ENCODE results near the gene GSN. TPM values are rescaled to one million over a fixed set of nuclear protein-coding genes. Genes with fewer than 3 reads are reported as not detected.

Gene GSN
- total and polyA plus RNA-seq, 2 experiments from 2014 or later: 268 to 310 TPM

DNA sequence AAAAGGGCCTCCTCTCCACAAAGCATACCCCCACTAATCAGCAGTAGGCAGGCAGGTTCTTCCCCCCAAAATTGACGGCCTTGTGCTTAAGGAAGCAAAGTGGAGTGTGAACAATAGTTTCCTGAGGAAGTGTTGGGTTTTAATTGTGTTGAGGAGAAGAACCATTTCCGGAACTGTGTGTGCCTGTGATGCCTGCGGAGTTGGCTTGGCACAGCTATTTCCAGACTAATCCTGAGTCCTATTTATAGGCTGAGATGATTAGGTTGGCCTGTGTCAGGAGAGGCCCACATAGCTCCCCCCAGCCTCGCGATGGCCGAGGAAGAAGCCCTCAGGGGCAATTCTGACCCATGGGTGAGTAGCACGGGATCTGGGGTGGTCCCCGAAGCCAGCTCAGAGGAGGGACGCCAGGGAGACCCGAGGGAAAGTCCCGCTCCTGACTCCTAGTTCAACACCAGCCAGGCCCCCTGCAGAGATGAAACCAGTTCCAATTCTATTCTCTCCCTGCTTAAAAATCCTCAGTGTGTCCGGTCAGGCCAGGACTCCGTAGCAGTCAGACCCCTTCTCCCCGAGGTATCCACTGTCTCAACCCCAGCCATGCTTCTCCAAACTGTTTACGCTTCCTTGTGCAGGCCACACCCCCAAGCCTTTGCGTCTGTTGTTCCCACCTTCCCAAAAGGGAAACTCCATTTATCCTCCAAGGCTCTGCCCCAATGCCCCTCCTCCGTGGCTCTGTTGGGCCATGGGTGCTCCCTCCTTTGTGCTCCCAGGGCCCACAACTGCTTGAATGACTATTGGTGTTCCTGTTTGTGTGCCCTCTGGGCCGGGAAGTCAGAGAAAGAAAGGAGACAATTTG is 18.1 kb downstream of the GSN start:
- DNase-seq (ENCODE audit: low read depth in 1 of 2, low spot score in 1 of 2): peak; percentile 67 to 79
- H3K27me3 ChIP-seq: no peaks in the 10 kb centered on the region
- H3K4me1 ChIP-seq (ENCODE audit: low read depth): peaks cover 65% of the 10 kb centered on the region
- peak overlapping the region; percentile 94 for H3K27ac ChIP-seq
- TF ChIP-seq CTCF (IDR thresholded peaks at IDR 0.05; ENCODE audit: low read depth, low read length): no peak
- H3K36me3 ChIP-seq: no peaks in the 10 kb centered on the region
- H3K4me3 ChIP-seq: no peak overlapping the region
- no peaks in the 10 kb centered on the region for H3K9me3 ChIP-seq (ENCODE audit: low read depth)

DNA sequence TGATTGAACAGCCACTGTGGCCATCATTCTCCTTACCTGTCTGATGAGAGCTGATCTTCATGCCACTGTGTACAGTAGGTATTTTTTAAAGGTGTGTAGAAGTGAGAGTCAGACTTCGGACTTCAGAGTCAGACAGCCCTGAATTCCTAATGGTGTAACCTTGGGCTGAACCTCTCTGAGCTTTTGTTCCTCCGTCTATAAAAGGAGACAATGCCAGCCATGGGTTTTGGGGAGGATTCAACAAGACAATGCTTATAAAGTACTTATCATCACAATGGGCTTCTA is 18.7 kb downstream of the GSN start:
- Histone ChIP-seq H3K4me3 (no peak overlapping the region), H3K27ac (peak overlapping the region; percentile 94), H3K4me1 (ENCODE audit: low read depth) (peaks cover 59% of the 10 kb centered on the region), H3K9me3 (ENCODE audit: low read depth) (no peaks in the 10 kb centered on the region), H3K36me3 (no peaks in the 10 kb centered on the region), H3K27me3 (no peaks in the 10 kb centered on the region)
- DNase-seq (ENCODE audit: low read depth in 1 of 2, low spot score in 1 of 2): no peak
- TF ChIP-seq CTCF (IDR thresholded peaks at IDR 0.05; ENCODE audit: low read depth, low read length): no peak

DNA sequence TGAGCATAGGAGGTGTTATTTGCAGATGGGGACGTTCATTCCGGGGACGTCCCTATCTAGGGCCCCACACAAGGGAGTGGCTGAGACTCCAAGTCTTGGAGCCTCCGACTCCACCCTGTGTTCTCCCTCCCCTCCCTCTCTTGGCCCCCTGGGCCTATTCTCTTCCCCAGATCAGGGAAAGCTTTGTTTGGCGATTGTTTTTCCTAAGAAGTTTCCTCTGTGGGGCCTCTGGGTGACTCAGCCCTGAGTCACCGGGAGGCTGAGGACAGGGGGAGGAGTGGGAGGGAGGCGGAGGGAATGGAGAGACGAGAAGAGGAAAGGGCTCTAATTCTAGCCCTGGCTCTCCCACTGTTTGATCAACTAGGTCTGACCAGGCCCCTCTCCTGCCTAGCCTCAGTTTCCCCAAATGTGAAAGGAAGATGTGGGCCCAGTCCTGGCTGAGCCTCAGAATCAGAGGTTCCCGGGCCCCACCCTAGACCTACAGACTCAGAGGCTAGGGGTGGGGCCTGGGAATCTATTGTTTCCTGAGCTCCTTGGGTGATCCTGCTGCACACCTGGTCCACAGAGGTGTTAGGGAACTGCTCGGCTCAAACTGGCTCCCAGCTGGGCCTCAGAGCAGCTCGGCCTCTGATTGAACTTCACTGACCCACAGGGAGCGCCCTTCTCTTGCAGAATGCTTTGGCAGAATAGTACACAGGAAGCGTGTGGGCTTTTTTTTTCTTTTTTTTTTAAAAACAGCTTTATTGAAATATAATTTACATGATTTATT is 19.2 kb downstream of the GSN start:
- peaks cover 56% of the 10 kb centered on the region for H3K4me1 ChIP-seq (ENCODE audit: low read depth)
- H3K4me3 ChIP-seq: no peak overlapping the region
- no peaks in the 10 kb centered on the region for H3K36me3 ChIP-seq
- H3K27ac ChIP-seq: peak overlapping the region; percentile 94
- peak; percentile 34 for TF ChIP-seq CTCF (IDR thresholded peaks at IDR 0.05; ENCODE audit: low read depth, low read length)
- no peaks in the 10 kb centered on the region for H3K27me3 ChIP-seq
- DNase-seq (ENCODE audit: low read depth in 1 of 2, low spot score in 1 of 2): peak; percentile 60 to 97
- H3K9me3 ChIP-seq (ENCODE audit: low read depth): no peaks in the 10 kb centered on the region

DNA sequence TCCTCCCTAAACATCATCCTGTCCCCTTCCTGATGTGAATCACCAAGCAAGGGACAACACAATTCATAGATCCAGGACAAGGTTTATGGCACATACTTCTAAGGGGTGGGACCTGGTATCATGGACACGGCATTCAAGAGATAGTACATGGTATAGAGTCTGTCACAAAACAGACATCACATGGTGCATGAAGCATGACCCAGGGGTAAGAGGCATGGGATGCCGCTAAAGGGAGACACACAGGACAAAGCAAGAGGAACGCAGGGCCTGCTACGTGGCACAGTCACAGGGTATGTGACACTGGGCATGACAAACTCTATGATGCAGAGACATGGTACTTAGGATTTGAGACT is 20.7 kb downstream of the GSN start:
- peak overlapping the region; percentile 94 for H3K27ac ChIP-seq
- H3K27me3 ChIP-seq: no peaks in the 10 kb centered on the region
- H3K4me3 ChIP-seq: no peak overlapping the region
- no peak for DNase-seq (ENCODE audit: low read depth in 1 of 2, low spot score in 1 of 2)
- no peaks in the 10 kb centered on the region for H3K36me3 ChIP-seq
- peaks cover 56% of the 10 kb centered on the region for H3K4me1 ChIP-seq (ENCODE audit: low read depth)
- no peaks in the 10 kb centered on the region for H3K9me3 ChIP-seq (ENCODE audit: low read depth)
- no peak for TF ChIP-seq CTCF (IDR thresholded peaks at IDR 0.05; ENCODE audit: low read depth, low read length)

GRCh38 chr9:121289026-121289771 is 21.2 kb downstream of the GSN start:
- Histone ChIP-seq H3K4me1 (ENCODE audit: low read depth) (peaks cover 54% of the 10 kb centered on the region), H3K27me3 (no peaks in the 10 kb centered on the region), H3K36me3 (no peaks in the 10 kb centered on the region), H3K27ac (peak overlapping the region; percentile 94), H3K9me3 (ENCODE audit: low read depth) (no peaks in the 10 kb centered on the region), H3K4me3 (no peak overlapping the region)
- TF ChIP-seq CTCF (IDR thresholded peaks at IDR 0.05; ENCODE audit: low read depth, low read length): no peak
- peak; percentile 78 to 91 for DNase-seq (ENCODE audit: low read depth in 1 of 2, low spot score in 1 of 2)

All from cardiac muscle cell (in vitro differentiated cells and primary cell).